ENCODE measurements around the gene CD58. TPM values are rescaled to one million over a fixed set of nuclear protein-coding genes. Genes with fewer than 3 reads are reported as not detected.

The CD58 gene
- total and polyA plus RNA-seq, 9 donors = 5.2 to 14.4 (median 6.8) TPM

GRCh38 chr1:116580446-116581322 lies 9.9 kb upstream of the CD58 start:
- 86 to 90% (median 86%) methylated on average over 7 of the region's 7 CpGs for WGBS, 3 donors
- no peaks in the 10 kb centered on the region for H3K9me3 ChIP-seq
- H3K27me3 ChIP-seq = no peaks in the 10 kb centered on the region
- H3K36me3 ChIP-seq = no peaks in the 10 kb centered on the region
- intact Hi-C loops (cut with DNase I) = no loop called here
- H3K27ac ChIP-seq = no peak overlapping the region
- no peaks in the 10 kb centered on the region for H3K4me1 ChIP-seq (ENCODE audit: insufficient read depth)
- H3K4me3 ChIP-seq = no peak overlapping the region
- TF ChIP-seq, protein P1, sequence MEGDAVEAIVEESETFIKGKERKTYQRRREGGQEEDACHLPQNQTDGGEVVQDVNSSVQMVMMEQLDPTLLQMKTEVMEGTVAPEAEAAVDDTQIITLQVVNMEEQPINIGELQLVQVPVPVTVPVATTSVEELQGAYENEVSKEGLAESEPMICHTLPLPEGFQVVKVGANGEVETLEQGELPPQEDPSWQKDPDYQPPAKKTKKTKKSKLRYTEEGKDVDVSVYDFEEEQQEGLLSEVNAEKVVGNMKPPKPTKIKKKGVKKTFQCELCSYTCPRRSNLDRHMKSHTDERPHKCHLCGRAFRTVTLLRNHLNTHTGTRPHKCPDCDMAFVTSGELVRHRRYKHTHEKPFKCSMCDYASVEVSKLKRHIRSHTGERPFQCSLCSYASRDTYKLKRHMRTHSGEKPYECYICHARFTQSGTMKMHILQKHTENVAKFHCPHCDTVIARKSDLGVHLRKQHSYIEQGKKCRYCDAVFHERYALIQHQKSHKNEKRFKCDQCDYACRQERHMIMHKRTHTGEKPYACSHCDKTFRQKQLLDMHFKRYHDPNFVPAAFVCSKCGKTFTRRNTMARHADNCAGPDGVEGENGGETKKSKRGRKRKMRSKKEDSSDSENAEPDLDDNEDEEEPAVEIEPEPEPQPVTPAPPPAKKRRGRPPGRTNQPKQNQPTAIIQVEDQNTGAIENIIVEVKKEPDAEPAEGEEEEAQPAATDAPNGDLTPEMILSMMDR (IDR thresholded peaks at IDR 0.05) = no peak
- TF ChIP-seq EP300 (IDR thresholded peaks at IDR 0.05) = no peak
- TF ChIP-seq POLR2A (IDR thresholded peaks at IDR 0.05) = no peak
- DNase-seq = no peak

DNA sequence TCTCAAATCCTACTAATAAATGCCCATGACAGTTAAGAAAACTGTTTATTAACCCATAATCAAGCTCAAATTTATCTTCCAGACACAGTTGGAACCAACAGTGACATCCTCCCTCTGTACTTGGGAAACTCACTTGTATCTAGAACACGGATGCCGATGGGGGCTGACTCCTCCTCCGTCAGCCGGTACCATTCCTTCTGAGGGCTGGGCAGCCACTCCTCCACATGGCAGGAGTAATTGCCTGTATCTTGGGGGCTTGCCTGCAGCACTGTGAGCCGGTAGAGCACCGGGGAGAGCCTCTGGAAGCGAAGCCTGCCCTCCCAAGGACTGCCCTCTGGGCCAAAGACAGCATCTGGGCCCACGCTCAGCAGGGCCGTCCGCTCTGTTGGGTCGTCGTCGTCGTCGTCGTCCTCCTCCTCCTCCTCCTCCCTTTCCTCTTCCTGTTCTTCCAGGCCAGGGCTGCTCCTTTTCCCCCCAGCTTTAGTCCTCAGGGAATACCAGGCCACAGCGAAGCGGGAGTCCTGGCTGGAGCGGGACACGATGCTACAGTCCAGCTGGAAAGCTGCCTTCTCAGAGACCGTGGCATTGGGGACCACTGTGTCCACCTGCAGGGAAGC lies 8.5 kb upstream of the CD58 start:
- Histone ChIP-seq H3K36me3 (no peaks in the 10 kb centered on the region), H3K27me3 (no peaks in the 10 kb centered on the region), H3K9me3 (no peaks in the 10 kb centered on the region), H3K4me3 (no peak overlapping the region), H3K27ac (no peak overlapping the region), H3K4me1 (ENCODE audit: insufficient read depth) (no peaks in the 10 kb centered on the region)
- DNase-seq = no peak
- intact Hi-C loops (cut with DNase I) = no loop called here
- TF ChIP-seq EP300 (IDR thresholded peaks at IDR 0.05) = no peak
- TF ChIP-seq POLR2A (IDR thresholded peaks at IDR 0.05) = no peak
- TF ChIP-seq, protein P1 (IDR thresholded peaks at IDR 0.05) = no peak
- WGBS, 3 donors = 45 to 61% (median 48%) methylated on average over 20 to 21 of the region's 21 CpGs

DNA sequence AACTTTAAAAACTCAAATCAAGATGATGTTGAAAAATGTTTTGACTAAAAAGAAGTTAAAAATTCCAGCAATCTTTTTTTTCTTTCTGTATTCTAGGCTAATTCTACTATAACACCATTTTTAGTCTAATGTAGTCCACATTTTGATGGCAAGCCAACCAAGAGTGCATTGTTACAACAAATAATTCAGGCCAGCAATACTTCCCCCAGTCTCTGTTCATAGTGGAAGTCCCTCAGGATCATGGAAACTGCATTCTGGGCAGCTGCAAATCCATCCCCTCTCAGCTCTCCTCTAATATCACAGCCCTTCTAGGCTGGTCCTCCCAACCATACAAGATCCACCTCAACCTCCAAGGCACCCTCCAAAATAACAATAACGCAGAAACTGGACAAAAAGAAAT lies 7.8 kb upstream of the CD58 start:
- Histone ChIP-seq H3K27me3 (no peaks in the 10 kb centered on the region), H3K36me3 (no peaks in the 10 kb centered on the region), H3K4me3 (no peak overlapping the region), H3K4me1 (ENCODE audit: insufficient read depth) (no peaks in the 10 kb centered on the region), H3K9me3 (no peaks in the 10 kb centered on the region), H3K27ac (no peak overlapping the region)
- WGBS, 3 donors = 90 to 98% (median 95%) methylated on average over 1 of the region's 1 CpG
- no peak for DNase-seq
- TF ChIP-seq, protein P1 (IDR thresholded peaks at IDR 0.05) = no peak
- TF ChIP-seq EP300 (IDR thresholded peaks at IDR 0.05) = no peak
- intact Hi-C loops (cut with DNase I) = no loop called here

- no peak for DNase-seq
- no peaks in the 10 kb centered on the region for H3K36me3 ChIP-seq
- no peaks in the 10 kb centered on the region for H3K4me1 ChIP-seq (ENCODE audit: insufficient read depth)
- TF ChIP-seq POLR2A (IDR thresholded peaks at IDR 0.05) (no peak), EP300 (IDR thresholded peaks at IDR 0.05) (no peak)
- TF ChIP-seq, protein P1 (IDR thresholded peaks at IDR 0.05) = no peak
- H3K27ac ChIP-seq = no peak overlapping the region
- H3K9me3 ChIP-seq = no peaks in the 10 kb centered on the region
- intact Hi-C loops (cut with DNase I) = no loop called here
- no peak overlapping the region for H3K4me3 ChIP-seq
- 82 to 90% (median 89%) methylated on average over 5 of the region's 5 CpGs for WGBS, 3 donors
- H3K27me3 ChIP-seq = no peaks in the 10 kb centered on the region
Observed at GRCh38 chr1:116577759-116578314, 7.0 kb upstream of the CD58 start.

All from ovary (tissue), 9 donors.